Prostate gland (tissue), 2 donors: Measurements from ENCODE around the gene SNRNP70. TPM values are rescaled to one million over a fixed set of nuclear protein-coding genes. Genes with fewer than 3 reads are reported as not detected.

Experiments used
- DNase-seq: peaks from one replicate; pipeline ENCODE4 v3.0.0-alpha.2; 2019; ENCODE audit warnings: low spot score
- H3K27ac ChIP-seq, 2 donors: fragments of 200-600 bp; sonication (generic); 2 replicates each; pipeline ENCODE4 v1.5.1; 2017 to 2019
- H3K27me3 ChIP-seq: fragments of 200-600 bp; sonication (generic); replicated peaks from 2 replicates; pipeline ENCODE4 v1.5.1; 2019; ENCODE audit not compliant: insufficient read depth
- H3K36me3 ChIP-seq, 2 donors: fragments of 200-600 bp; sonication (generic); 1 replicate in 1 of 2; 2 replicates in 1 of 2; pipeline versions ENCODE4 v1.5.1 to v1.8.1; 2017 to 2019
- H3K4me1 ChIP-seq: fragments of 200-600 bp; sonication (generic); replicated peaks from 2 replicates; pipeline ENCODE4 v1.5.1; 2019
- H3K4me3 ChIP-seq, 2 donors: fragments of 200-600 bp; sonication (generic); 2 replicates each; pipeline ENCODE4 v1.5.1; 2017 to 2019
- H3K9me3 ChIP-seq: fragments of 200-600 bp; sonication (generic); 2 replicates; pipeline ENCODE4 v1.5.1; 2017
- CTCF ChIP-seq, 4 experiments: fragments of 200-600 bp in 2 of 4; fragments of 450-650 bp in 2 of 4; sonication (generic) in 2 of 4; IDR thresholded peaks; 1 replicate in 3 of 4; 2 replicates in 1 of 4; pipeline ENCODE4 v1.5.1; 2016 to 2019; ENCODE audit warnings: antibody characterized with exemption in 4 of 4, mild to moderate bottlenecking in 2 of 4, moderate library complexity in 2 of 4
- POLR2A ChIP-seq: fragments of 450-650 bp; IDR thresholded peaks from one replicate; pipeline ENCODE4 v1.6.1; 2016; ENCODE audit warnings: antibody characterized with exemption, mild to moderate bottlenecking
- POLR2AphosphoS5 ChIP-seq: sonication (generic); formaldehyde crosslinking; IDR thresholded peaks from one replicate; pipeline ENCODE4 v1.6.1; 2017; ENCODE audit warnings: antibody characterized with exemption
- WGBS: methylation state at CpG from one replicate; pipeline ENCODE4 v1.1.5; 2018; 5-methylcytosine and 5-hydroxymethylcytosine counted together
- intact Hi-C: fragments of 100-400 bp; cut with DNase I; formaldehyde crosslinking; loops from one replicate; pipeline ENCODE4 v1.14.2; 2022
- total RNA-seq, 2 donors: library from RNA; depleted of rRNA; stranded (reverse); fragments of >200 nt; gene quantifications; one replicate each; pipeline ENCODE4 v1.1.0, GENCODE V29; 2016

Gene SNRNP70
- total RNA-seq, 2 donors from 2014 or later, result 318 to 391 TPM

DNA sequence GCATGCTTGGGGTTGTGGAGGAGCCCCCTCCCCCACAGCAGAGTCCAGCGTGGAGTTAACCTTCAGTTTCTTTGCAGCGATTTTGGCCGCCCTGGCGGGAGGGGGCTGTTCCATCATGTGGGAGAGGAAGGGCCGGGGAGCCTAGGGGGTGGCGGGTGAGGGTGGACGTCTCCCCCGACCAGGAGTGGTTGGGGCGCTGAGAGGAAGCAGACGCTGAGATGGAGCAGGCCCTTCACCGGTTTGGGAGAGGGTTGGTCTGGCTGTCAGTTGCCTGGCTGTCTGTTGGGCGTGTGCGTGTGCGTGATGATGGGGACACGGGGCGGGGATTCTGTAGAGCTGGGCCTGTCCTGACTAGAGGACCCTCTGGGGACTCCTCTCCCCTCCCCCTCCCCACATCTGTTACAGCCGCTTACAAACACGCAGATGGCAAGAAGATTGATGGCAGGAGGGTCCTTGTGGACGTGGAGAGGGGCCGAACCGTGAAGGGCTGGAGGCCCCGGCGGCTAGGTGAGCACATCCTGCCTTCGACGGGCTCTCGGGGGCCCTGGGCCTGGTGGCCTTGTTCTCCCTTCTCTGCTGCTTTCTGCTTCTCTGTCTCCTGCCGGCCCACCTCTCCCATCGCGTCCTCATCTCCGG, 19.1 kb downstream of the SNRNP70 start:
- DNase-seq, result no peak
- Histone ChIP-seq H3K4me3 (no peak overlapping the region), H3K36me3 (peaks cover 20 to 39% of the 10 kb centered on the region in 2 donors), H3K4me1 (no peaks in the 10 kb centered on the region), H3K27me3 (no peaks in the 10 kb centered on the region), H3K27ac (no peak overlapping the region), H3K9me3 (no peaks in the 10 kb centered on the region)
- TF ChIP-seq POLR2AphosphoS5 (no peak), CTCF (IDR thresholded peaks at IDR 0.05) (no peak), POLR2A (no peak)
- intact Hi-C loops, result no loop called here
- 73% methylated on average over 30 of the region's 30 CpGs for WGBS

DNA sequence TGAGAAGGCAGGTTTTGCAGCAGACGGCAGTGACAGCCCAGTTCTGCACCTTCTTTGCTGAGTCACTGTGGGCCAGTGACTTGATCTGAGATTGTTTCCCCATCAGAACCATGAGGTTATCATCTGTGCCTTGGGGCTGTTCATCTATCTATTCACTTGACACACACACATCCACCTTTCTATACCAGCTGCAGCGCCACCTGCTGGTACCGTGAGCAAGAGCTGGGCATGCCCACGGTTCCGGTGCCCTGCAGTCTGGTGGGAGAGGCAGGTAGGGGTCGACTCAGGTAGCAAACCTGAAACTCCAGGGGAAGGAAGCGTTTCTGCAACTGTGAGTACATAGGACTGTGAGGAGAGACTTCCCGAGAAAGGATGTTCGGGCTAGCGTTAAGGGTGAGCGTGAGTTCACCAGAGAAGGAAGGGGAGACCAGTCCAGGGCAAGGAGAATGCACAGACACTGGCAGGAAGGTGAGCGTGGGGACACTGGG, 21.4 kb downstream of the SNRNP70 start:
- no peak overlapping the region for H3K4me3 ChIP-seq
- H3K9me3 ChIP-seq, result no peaks in the 10 kb centered on the region
- H3K27ac ChIP-seq, result no peak overlapping the region
- 59% methylated on average over 12 of the region's 12 CpGs for WGBS
- TF ChIP-seq CTCF (IDR thresholded peaks at IDR 0.05) (peak; percentile 56 to 80 (median 68)), POLR2A (no peak), POLR2AphosphoS5 (peak; percentile 30)
- no peak for DNase-seq
- no peaks in the 10 kb centered on the region for H3K27me3 ChIP-seq
- H3K36me3 ChIP-seq, result peaks cover 18 to 37% of the 10 kb centered on the region in 2 donors
- intact Hi-C loops, result no loop called here
- H3K4me1 ChIP-seq, result no peaks in the 10 kb centered on the region

DNA sequence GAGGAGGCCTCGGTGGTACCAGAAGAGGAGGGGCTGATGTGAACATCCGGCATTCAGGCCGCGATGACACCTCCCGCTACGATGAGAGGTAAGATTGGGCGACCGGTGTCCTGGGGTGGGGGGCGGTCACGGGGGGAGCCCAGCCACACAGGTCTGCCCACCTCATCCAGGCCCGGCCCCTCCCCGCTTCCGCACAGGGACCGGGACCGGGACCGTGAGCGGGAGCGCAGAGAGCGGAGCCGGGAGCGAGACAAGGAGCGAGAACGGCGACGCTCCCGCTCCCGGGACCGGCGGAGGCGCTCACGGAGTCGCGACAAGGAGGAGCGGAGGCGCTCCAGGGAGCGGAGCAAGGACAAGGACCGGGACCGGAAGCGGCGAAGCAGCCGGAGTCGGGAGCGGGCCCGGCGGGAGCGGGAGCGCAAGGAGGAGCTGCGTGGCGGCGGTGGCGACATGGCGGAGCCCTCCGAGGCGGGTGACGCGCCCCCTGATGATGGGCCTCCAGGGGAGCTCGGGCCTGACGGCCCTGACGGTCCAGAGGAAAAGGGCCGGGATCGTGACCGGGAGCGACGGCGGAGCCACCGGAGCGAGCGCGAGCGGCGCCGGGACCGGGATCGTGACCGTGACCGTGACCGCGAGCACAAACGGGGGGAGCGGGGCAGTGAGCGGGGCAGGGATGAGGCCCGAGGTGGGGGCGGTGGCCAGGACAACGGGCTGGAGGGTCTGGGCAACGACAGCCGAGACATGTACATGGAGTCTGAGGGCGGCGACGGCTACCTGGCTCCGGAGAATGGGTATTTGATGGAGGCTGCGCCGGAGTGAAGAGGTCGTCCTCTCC, 22.6 kb downstream of the SNRNP70 start:
- WGBS, result 93% methylated on average over 89 of the region's 93 CpGs
- intact Hi-C loops, result no loop called here
- Histone ChIP-seq H3K27ac (no peak overlapping the region), H3K9me3 (no peaks in the 10 kb centered on the region), H3K27me3 (no peaks in the 10 kb centered on the region), H3K4me1 (no peaks in the 10 kb centered on the region), H3K36me3 (peaks cover 12 to 27% of the 10 kb centered on the region in 2 donors), H3K4me3 (no peak overlapping the region)
- no peak for DNase-seq
- no peak for TF ChIP-seq CTCF (IDR thresholded peaks at IDR 0.05)
- no peak for TF ChIP-seq POLR2A
- no peak for TF ChIP-seq POLR2AphosphoS5

DNA sequence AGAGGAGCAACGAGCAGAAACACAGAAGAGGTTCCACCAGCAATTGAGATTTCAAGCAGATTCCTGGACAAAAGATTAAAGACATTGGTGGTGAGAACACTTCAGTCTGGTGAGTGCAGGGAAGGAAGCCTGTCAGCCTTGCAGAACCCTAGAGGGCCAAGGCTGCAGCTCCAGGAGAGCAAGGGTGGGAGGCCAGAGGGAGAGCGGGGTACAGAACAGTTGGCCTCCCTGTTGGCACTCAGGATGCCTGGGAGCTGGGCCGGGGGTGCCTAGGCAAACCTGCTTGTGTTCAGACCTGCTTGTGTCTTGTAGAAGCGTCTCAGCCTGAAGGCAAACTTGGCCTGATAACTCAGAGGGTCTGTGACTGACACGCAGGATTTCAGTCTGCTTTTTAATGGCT, 23.8 kb downstream of the SNRNP70 start:
- H3K9me3 ChIP-seq, result no peaks in the 10 kb centered on the region
- H3K4me3 ChIP-seq, result no peak overlapping the region
- DNase-seq, result no peak
- no peak overlapping the region for H3K27ac ChIP-seq
- H3K4me1 ChIP-seq, result no peaks in the 10 kb centered on the region
- peaks cover 12 to 23% of the 10 kb centered on the region in 2 donors for H3K36me3 ChIP-seq
- intact Hi-C loops, result no loop called here
- WGBS, result 67% methylated on average over 5 of the region's 5 CpGs
- H3K27me3 ChIP-seq, result no peaks in the 10 kb centered on the region
- TF ChIP-seq CTCF (IDR thresholded peaks at IDR 0.05), result no peak
- TF ChIP-seq POLR2AphosphoS5, result no peak
- TF ChIP-seq POLR2A, result no peak
